Measurements from ENCODE around the gene KMT2C.
A peak's percentile ranks its signal among the peaks of the same experiment; 100 is the strongest.
"Not testable (repeated sequence)": the region's sequence is repeated elsewhere in the genome, so short reads cannot be mapped to it uniquely, and the experiment has no call there.

KMT2C gene

DNA sequence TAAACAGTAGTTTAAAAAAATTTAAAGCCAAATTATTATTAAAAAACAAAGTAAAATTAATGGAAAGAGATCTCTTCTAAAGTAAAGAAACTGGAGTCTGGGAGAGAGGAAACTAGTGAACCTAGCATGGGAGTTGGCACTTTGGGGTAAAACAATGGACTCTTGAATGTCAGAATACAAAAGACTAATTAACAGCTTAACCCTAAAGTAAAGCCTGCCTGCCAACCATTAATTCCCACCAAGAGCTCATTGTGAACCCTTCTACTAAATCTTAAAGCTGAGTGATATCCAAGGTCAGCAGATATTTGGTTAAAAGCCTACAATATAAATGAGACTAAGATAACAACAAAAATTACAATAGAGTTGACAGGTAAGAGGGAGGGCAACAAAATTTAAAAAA is 36.5 kb downstream of the KMT2C start:
- no peaks in the 10 kb centered on the region for H3K27me3 ChIP-seq
- peaks cover 2% of the 10 kb centered on the region for H3K4me1 ChIP-seq
- peaks cover 5% of the 10 kb centered on the region; the same call in 1 of the 2 replicates for H3K9me3 ChIP-seq
- TF ChIP-seq CTCF (IDR thresholded peaks at IDR 0.05; ENCODE audit: low read depth, low read length) = no peak
- no peaks in the 10 kb centered on the region for H3K36me3 ChIP-seq
- DNase-seq = no peak
- H3K4me3 ChIP-seq (ENCODE audit: low read depth, low read length) = no peak overlapping the region

DNA sequence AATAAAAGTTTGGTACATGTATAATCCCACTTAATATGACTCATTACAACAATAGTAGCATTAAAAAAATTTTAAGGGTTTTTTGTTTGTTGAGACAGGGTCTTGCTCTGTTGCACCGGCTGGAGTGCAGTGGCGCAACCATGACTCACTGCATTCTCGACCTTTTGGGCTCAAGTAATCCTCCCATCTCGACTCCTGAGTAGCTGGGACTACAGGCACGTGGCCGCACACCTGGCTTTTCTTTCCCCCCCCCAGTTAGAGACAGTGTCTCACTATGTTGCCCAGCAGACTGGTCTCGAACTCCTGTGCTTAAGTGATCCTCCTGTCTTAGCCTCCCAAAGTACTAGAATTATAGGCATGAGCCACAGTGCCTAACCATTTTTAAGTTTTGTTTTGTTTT is 40.7 kb downstream of the KMT2C start:
- no peaks in the 10 kb centered on the region for H3K36me3 ChIP-seq
- no peak for TF ChIP-seq CTCF (IDR thresholded peaks at IDR 0.05; ENCODE audit: low read depth, low read length)
- H3K27me3 ChIP-seq = no peaks in the 10 kb centered on the region
- H3K9me3 ChIP-seq = no peaks in the 10 kb centered on the region
- no peak for DNase-seq
- H3K4me3 ChIP-seq (ENCODE audit: low read depth, low read length) = no peak overlapping the region
- peaks cover 4% of the 10 kb centered on the region for H3K4me1 ChIP-seq

- H3K27me3 ChIP-seq; H3K4me3 ChIP-seq (ENCODE audit: low read depth, low read length); H3K9me3 ChIP-seq; H3K4me1 ChIP-seq; H3K36me3 ChIP-seq: not testable (repeated sequence)
- peak; percentile 68 for TF ChIP-seq CTCF (IDR thresholded peaks at IDR 0.05; ENCODE audit: low read depth, low read length)
- peak; percentile 39 for DNase-seq
Measured at GRCh38 chr7:152394214-152394613, 41.6 kb downstream of the KMT2C start.

- Histone ChIP-seq H3K4me1 (peaks cover 4% of the 10 kb centered on the region), H3K27me3 (no peaks in the 10 kb centered on the region), H3K36me3 (no peaks in the 10 kb centered on the region), H3K9me3 (no peaks in the 10 kb centered on the region), H3K4me3 (ENCODE audit: low read depth, low read length) (no peak overlapping the region)
- DNase-seq = no peak
- TF ChIP-seq CTCF (IDR thresholded peaks at IDR 0.05; ENCODE audit: low read depth, low read length) = no peak
Measured at GRCh38 chr7:152392254-152392653, 43.5 kb downstream of the KMT2C start.

DNA sequence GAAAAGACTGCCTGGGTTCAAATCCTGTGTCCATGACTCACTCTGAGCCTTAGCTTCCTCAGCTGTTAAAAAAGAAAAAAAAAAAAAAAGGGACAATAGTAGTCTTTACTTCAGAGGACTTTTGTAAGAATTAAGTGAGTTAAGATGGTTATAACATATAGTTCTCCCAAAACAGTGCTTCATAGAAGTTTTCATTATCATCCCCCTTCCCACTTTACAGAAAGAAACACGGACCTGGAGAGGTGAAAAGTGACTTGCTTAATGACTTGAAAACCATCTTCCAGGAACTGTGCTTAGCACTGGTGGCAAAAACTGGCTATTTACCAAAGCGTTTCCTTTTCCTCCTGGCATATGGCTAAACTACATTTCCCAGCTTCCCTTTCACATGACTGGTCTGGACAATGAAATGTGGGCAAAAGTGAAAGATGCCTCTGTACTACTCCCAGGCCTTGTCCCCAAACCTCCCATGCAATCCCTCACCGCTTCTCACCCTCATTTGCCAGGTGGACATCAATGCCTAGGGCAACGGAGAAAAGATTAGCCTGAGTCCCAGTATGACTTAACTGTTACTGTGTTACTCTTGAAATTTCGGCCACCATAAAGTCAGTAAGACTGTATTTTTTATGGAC is 49.6 kb downstream of the KMT2C start:
- H3K4me1 ChIP-seq, DNase-seq, H3K27me3 ChIP-seq: not testable (repeated sequence)

GRCh38 chr7:152384235-152385200 is 51.3 kb downstream of the KMT2C start:
- DNase-seq; H3K4me3 ChIP-seq (ENCODE audit: low read depth, low read length); H3K36me3 ChIP-seq; H3K9me3 ChIP-seq; H3K4me1 ChIP-seq; H3K27me3 ChIP-seq: not testable (repeated sequence)

More for the DNA sequence above, 49.6 kb downstream of the KMT2C start:
- H3K4me3 ChIP-seq (ENCODE audit: low read depth, low read length); H3K36me3 ChIP-seq; H3K9me3 ChIP-seq: not testable (repeated sequence)
